Endothelial cell of umbilical vein (primary cell): ENCODE results near the gene CTNND2.

Source experiments
- CTCF ChIP-seq, 2 donors: IDR thresholded peaks; 1 replicate in 1 of 2; 2 replicates in 1 of 2; pipeline ENCODE4 v1.5.1; 2011; ENCODE audit warnings: low read length in 2 of 2, mild to moderate bottlenecking in 2 of 2, moderate library complexity in 2 of 2, control low read depth in 1 of 2, inconsistent platforms in 1 of 2, low read depth in 1 of 2; ENCODE audit not compliant: insufficient read depth in 1 of 2; ENCODE audit errors: extremely low read depth in 1 of 2
- EZH2 ChIP-seq: IDR thresholded peaks from 2 replicates; pipeline ENCODE4 v1.6.1; 2012; ENCODE audit warnings: borderline replicate concordance, low read depth, mild to moderate bottlenecking, moderate library complexity, low read length, inconsistent platforms; ENCODE audit not compliant: severe bottlenecking
- FOS ChIP-seq: IDR thresholded peaks from 2 replicates; pipeline ENCODE4 v1.6.1; 2011; ENCODE audit warnings: mild to moderate bottlenecking, low read length, moderate library complexity, borderline replicate concordance; ENCODE audit not compliant: insufficient read depth
- GATA2 ChIP-seq: IDR thresholded peaks from 2 replicates; pipeline ENCODE4 v1.7.0; 2011; ENCODE audit warnings: low read depth, mild to moderate bottlenecking, moderate library complexity, mixed read lengths, low read length; ENCODE audit not compliant: insufficient read length, insufficient read depth
- JUN ChIP-seq: IDR thresholded peaks from 2 replicates; pipeline ENCODE4 v1.6.1; 2011; ENCODE audit warnings: borderline replicate concordance, low read depth; ENCODE audit not compliant: insufficient read length, insufficient read depth
- MAX ChIP-seq: IDR thresholded peaks from 2 replicates; pipeline ENCODE4 v1.6.1; 2011; ENCODE audit not compliant: insufficient read depth, insufficient read length
- MYC ChIP-seq: IDR thresholded peaks from one replicate; pipeline ENCODE4 v1.6.1; 2011; ENCODE audit warnings: mild to moderate bottlenecking, low read depth, low read length
- POLR2A ChIP-seq: IDR thresholded peaks from 2 replicates; pipeline ENCODE4 v1.6.1; 2012; ENCODE audit warnings: low read depth, mild to moderate bottlenecking, control low read depth, low read length
- POLR2AphosphoS5 ChIP-seq: IDR thresholded peaks from 2 replicates; pipeline ENCODE4 v1.6.1; 2012; ENCODE audit warnings: low read depth, mild to moderate bottlenecking, control low read depth, low read length, moderate library complexity; ENCODE audit not compliant: insufficient read depth

GRCh38 chr5:11797132-11797531 lies 107.1 kb downstream of the CTNND2 start:
- TF ChIP-seq EZH2, result no peak
- TF ChIP-seq CTCF (IDR thresholded peaks at IDR 0.05; ENCODE audit: extremely low read depth in 1 of 2, insufficient read depth in 1 of 2, low read depth in 1 of 2, low read length in 2 of 2), result no peak
- TF ChIP-seq POLR2A, result no peak
- TF ChIP-seq MAX, result no peak
- no peak for TF ChIP-seq POLR2AphosphoS5
- TF ChIP-seq FOS, result no peak
- no peak for TF ChIP-seq GATA2
- no peak for TF ChIP-seq JUN
- TF ChIP-seq MYC, result no peak
